ENCODE measurements around the gene AHDC1. TPM values are rescaled to one million over a fixed set of nuclear protein-coding genes. Genes with fewer than 3 reads are reported as not detected.

The AHDC1 gene
- total and polyA plus RNA-seq, 2 donors (not counting 1 experiment from before 2014, with no cell fraction given), result 4.2 to 6.9 TPM

DNA sequence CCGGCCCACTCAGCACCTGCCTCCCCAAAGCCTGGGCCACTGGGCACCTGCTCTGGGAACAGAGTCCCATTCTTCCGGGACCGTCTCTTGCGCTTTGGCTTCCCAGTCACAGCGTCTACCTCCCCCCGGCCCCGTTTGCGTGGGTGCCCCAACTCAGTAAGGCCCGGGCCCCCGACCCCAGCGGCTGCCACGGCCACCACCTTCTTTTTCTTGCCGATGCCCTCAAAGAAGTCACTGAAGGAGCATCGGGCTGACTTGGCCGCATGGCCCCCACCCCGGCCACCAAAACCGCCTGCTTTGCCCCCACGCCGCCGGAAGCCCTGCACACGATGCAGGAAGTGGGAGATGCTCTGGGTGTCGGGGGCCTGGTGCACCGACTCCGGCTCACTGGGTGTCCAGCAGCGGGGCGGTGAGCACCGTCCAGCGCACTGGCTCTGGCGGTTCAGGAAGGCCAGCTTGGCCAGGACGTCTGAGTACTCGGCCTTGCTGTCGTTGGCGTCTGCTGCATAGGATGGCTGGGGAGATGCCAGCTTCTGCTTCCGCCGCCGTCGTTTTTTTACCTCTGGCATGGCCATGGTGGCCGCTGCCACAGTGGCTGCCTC, 54.0 kb downstream of the AHDC1 start:
- Histone ChIP-seq H3K36me3 (ENCODE audit: control insufficient read depth, insufficient read depth, low read length) (peaks cover 41% of the 10 kb centered on the region), H3K27ac (ENCODE audit: insufficient read depth, low read length) (no peak overlapping the region), H3K4me3 (replicated peaks in 1 of 4; ENCODE audit: control extremely low read depth in 1 of 4, insufficient read depth in 1 of 4, low read depth in 3 of 4, low read length in 4 of 4) (no peak overlapping the region), H3K9ac (ENCODE audit: insufficient read depth, low read length) (no peak overlapping the region), H2AFZ (ENCODE audit: low read length) (no peak overlapping the region), H3K79me2 (ENCODE audit: control insufficient read depth, insufficient read depth, low read length) (peaks cover 2% of the 10 kb centered on the region), H3K27me3 (ENCODE audit: control insufficient read depth, insufficient read depth, low read length) (no peaks in the 10 kb centered on the region), H3K4me2 (ENCODE audit: extremely low read depth, insufficient read depth, low read length) (no peak overlapping the region), H3K4me1 (ENCODE audit: control insufficient read depth, extremely low read depth, insufficient read depth, low read length) (peaks cover 14% of the 10 kb centered on the region), H3K9me3 (ENCODE audit: control insufficient read depth, insufficient read depth, low read depth, low read length) (no peaks in the 10 kb centered on the region), H4K20me1 (ENCODE audit: control insufficient read depth, extremely low read depth, insufficient read depth, low read length) (no peaks in the 10 kb centered on the region)
- TF ChIP-seq, protein P1, sequence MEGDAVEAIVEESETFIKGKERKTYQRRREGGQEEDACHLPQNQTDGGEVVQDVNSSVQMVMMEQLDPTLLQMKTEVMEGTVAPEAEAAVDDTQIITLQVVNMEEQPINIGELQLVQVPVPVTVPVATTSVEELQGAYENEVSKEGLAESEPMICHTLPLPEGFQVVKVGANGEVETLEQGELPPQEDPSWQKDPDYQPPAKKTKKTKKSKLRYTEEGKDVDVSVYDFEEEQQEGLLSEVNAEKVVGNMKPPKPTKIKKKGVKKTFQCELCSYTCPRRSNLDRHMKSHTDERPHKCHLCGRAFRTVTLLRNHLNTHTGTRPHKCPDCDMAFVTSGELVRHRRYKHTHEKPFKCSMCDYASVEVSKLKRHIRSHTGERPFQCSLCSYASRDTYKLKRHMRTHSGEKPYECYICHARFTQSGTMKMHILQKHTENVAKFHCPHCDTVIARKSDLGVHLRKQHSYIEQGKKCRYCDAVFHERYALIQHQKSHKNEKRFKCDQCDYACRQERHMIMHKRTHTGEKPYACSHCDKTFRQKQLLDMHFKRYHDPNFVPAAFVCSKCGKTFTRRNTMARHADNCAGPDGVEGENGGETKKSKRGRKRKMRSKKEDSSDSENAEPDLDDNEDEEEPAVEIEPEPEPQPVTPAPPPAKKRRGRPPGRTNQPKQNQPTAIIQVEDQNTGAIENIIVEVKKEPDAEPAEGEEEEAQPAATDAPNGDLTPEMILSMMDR (conservative IDR thresholded peaks at IDR 0.05 in 1 of 2, IDR thresholded peaks at IDR 0.05 in 1 of 2; ENCODE audit: low read depth in 1 of 2, low read length in 2 of 2), result no peak
- no peak for TF ChIP-seq EZH2 (IDR thresholded peaks at IDR 0.05; ENCODE audit: low read length, missing control alignments)
- DNase-seq (ENCODE audit: low read depth in 2 of 2), result no peak

DNA sequence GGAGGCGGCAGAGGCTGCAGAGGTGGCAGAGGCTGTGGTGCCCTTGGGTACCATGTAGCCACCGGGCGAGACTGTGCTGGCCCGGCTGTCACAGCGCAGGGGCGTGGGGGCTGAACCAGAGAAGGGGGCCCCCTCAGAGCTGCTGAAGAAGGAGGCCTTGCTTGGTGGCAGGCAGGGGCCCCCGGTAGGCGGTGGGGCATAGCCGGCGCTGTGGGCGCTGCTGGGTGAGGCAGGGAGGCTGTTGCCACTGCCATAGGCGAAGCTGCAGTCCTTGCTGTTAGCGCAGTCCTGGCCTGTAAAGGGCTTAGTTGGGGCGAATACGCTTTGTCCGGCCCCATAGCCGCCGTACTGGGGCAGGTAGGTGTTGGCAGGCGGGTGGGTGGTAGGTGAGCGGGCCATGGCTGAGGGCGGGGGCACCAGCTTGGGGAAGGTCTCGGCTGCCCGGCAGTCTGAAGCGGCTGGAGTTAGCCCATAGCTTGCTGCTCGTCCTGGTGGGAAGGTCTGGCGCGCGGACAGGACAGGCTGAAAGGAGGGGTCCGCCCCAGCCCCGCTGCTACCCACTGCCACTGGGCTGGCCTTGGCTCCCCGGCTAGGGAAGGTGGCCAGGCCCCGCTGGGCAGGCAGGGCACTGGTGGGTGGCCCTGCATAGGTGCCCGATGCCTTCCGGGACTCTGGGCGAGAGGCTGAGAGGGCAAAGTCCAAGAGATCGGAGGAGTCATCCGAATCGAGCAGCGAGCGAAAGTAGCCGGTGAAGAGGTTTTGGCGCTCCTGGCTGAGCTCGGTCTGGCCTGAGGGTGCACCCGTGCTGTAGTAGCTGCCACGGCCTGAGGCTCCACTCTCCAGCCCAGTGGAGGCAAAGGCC, 54.9 kb downstream of the AHDC1 start:
- Histone ChIP-seq H3K27ac (ENCODE audit: insufficient read depth, low read length) (no peak overlapping the region), H2AFZ (ENCODE audit: low read length) (no peak overlapping the region), H3K79me2 (ENCODE audit: control insufficient read depth, insufficient read depth, low read length) (peaks cover 2% of the 10 kb centered on the region), H3K4me1 (ENCODE audit: control insufficient read depth, extremely low read depth, insufficient read depth, low read length) (peaks cover 16% of the 10 kb centered on the region), H3K9me3 (ENCODE audit: control insufficient read depth, insufficient read depth, low read depth, low read length) (no peaks in the 10 kb centered on the region), H4K20me1 (ENCODE audit: control insufficient read depth, extremely low read depth, insufficient read depth, low read length) (no peaks in the 10 kb centered on the region), H3K27me3 (ENCODE audit: control insufficient read depth, insufficient read depth, low read length) (no peaks in the 10 kb centered on the region), H3K4me2 (ENCODE audit: extremely low read depth, insufficient read depth, low read length) (no peak overlapping the region), H3K9ac (ENCODE audit: insufficient read depth, low read length) (no peak overlapping the region), H3K36me3 (ENCODE audit: control insufficient read depth, insufficient read depth, low read length) (peaks cover 41% of the 10 kb centered on the region), H3K4me3 (replicated peaks in 1 of 4; ENCODE audit: control extremely low read depth in 1 of 4, insufficient read depth in 1 of 4, low read depth in 3 of 4, low read length in 4 of 4) (no peak overlapping the region)
- TF ChIP-seq, protein P1 (conservative IDR thresholded peaks at IDR 0.05 in 1 of 2, IDR thresholded peaks at IDR 0.05 in 1 of 2; ENCODE audit: low read depth in 1 of 2, low read length in 2 of 2), result no peak
- no peak for TF ChIP-seq EZH2 (IDR thresholded peaks at IDR 0.05; ENCODE audit: low read length, missing control alignments)
- no peak for DNase-seq (ENCODE audit: low read depth in 2 of 2)

DNA sequence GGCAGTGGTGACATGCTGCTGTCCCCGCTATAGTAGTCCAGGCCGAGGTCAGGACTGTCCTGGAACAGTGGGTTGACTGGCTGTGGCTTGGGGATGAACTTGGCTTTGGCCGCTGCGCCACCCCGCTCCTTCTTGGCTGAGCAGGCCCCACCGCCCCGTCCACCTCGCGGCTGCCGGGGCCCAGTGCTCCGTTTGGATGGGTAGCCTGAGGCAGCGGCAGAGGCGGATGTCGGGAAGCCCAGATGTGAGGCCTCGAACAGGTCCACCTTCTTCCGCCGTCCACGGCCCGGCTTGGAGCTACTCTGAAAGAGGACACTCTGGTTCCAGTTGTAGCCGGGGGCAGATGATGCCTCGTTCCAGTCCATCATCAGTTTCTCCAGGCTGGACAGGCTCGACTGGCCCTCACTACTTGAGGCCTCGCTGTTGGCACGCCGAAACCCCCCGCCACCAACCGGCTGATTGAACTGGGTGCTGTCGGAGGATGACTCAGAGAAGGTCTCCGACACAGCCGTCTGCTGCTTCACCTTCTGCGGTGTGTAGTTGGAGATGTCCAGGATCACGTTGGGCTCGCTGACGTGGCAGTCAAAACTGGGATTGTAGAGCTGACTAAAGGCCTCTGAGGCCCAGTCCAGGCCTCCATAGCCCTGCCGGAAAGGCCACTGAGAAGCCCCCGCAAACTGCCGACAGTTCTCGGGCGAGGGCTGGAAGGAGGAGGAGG, 55.6 kb downstream of the AHDC1 start:
- Histone ChIP-seq H3K36me3 (ENCODE audit: control insufficient read depth, insufficient read depth, low read length) (peaks cover 41% of the 10 kb centered on the region), H3K9ac (ENCODE audit: insufficient read depth, low read length) (no peak overlapping the region), H3K27me3 (ENCODE audit: control insufficient read depth, insufficient read depth, low read length) (no peaks in the 10 kb centered on the region), H3K79me2 (ENCODE audit: control insufficient read depth, insufficient read depth, low read length) (peaks cover 4% of the 10 kb centered on the region), H3K27ac (ENCODE audit: insufficient read depth, low read length) (no peak overlapping the region), H3K4me2 (ENCODE audit: extremely low read depth, insufficient read depth, low read length) (no peak overlapping the region), H3K4me1 (ENCODE audit: control insufficient read depth, extremely low read depth, insufficient read depth, low read length) (peaks cover 18% of the 10 kb centered on the region), H2AFZ (ENCODE audit: low read length) (no peak overlapping the region), H3K9me3 (ENCODE audit: control insufficient read depth, insufficient read depth, low read depth, low read length) (no peaks in the 10 kb centered on the region), H3K4me3 (replicated peaks in 1 of 4; ENCODE audit: control extremely low read depth in 1 of 4, insufficient read depth in 1 of 4, low read depth in 3 of 4, low read length in 4 of 4) (no peak overlapping the region), H4K20me1 (ENCODE audit: control insufficient read depth, extremely low read depth, insufficient read depth, low read length) (no peaks in the 10 kb centered on the region)
- DNase-seq (ENCODE audit: low read depth in 2 of 2), result no peak
- TF ChIP-seq EZH2 (IDR thresholded peaks at IDR 0.05; ENCODE audit: low read length, missing control alignments), result no peak

Measured in fibroblast of lung (primary cell).